Endothelial cell of umbilical vein (primary cell): Measurements from ENCODE around the gene AACS.

Experiments
- CTCF ChIP-seq, 2 donors: IDR thresholded peaks; 1 replicate in 1 of 2; 2 replicates in 1 of 2; pipeline ENCODE4 v1.5.1; 2011; ENCODE audit warnings: low read length in 2 of 2, mild to moderate bottlenecking in 2 of 2, moderate library complexity in 2 of 2, control low read depth in 1 of 2, inconsistent platforms in 1 of 2, low read depth in 1 of 2; ENCODE audit not compliant: insufficient read depth in 1 of 2; ENCODE audit errors: extremely low read depth in 1 of 2
- EZH2 ChIP-seq: IDR thresholded peaks from 2 replicates; pipeline ENCODE4 v1.6.1; 2012; ENCODE audit warnings: borderline replicate concordance, low read depth, mild to moderate bottlenecking, moderate library complexity, low read length, inconsistent platforms; ENCODE audit not compliant: severe bottlenecking
- FOS ChIP-seq: IDR thresholded peaks from 2 replicates; pipeline ENCODE4 v1.6.1; 2011; ENCODE audit warnings: mild to moderate bottlenecking, low read length, moderate library complexity, borderline replicate concordance; ENCODE audit not compliant: insufficient read depth
- GATA2 ChIP-seq: IDR thresholded peaks from 2 replicates; pipeline ENCODE4 v1.7.0; 2011; ENCODE audit warnings: low read depth, mild to moderate bottlenecking, moderate library complexity, mixed read lengths, low read length; ENCODE audit not compliant: insufficient read length, insufficient read depth
- JUN ChIP-seq: IDR thresholded peaks from 2 replicates; pipeline ENCODE4 v1.6.1; 2011; ENCODE audit warnings: borderline replicate concordance, low read depth; ENCODE audit not compliant: insufficient read length, insufficient read depth
- MAX ChIP-seq: IDR thresholded peaks from 2 replicates; pipeline ENCODE4 v1.6.1; 2011; ENCODE audit not compliant: insufficient read depth, insufficient read length
- MYC ChIP-seq: IDR thresholded peaks from one replicate; pipeline ENCODE4 v1.6.1; 2011; ENCODE audit warnings: mild to moderate bottlenecking, low read depth, low read length
- POLR2A ChIP-seq: IDR thresholded peaks from 2 replicates; pipeline ENCODE4 v1.6.1; 2012; ENCODE audit warnings: low read depth, mild to moderate bottlenecking, control low read depth, low read length
- POLR2AphosphoS5 ChIP-seq: IDR thresholded peaks from 2 replicates; pipeline ENCODE4 v1.6.1; 2012; ENCODE audit warnings: low read depth, mild to moderate bottlenecking, control low read depth, low read length, moderate library complexity; ENCODE audit not compliant: insufficient read depth

- no peak for TF ChIP-seq CTCF (IDR thresholded peaks at IDR 0.05; ENCODE audit: extremely low read depth in 1 of 2, insufficient read depth in 1 of 2, low read depth in 1 of 2, low read length in 2 of 2)
- no peak for TF ChIP-seq POLR2A
- TF ChIP-seq POLR2AphosphoS5: no peak
- no peak for TF ChIP-seq EZH2
- TF ChIP-seq MAX: no peak
- TF ChIP-seq FOS: no peak
- no peak for TF ChIP-seq MYC
- TF ChIP-seq JUN: no peak
- TF ChIP-seq GATA2: no peak
These were observed 91.9 kb downstream of the AACS start for GRCh38 chr12:125157177-125157576.
